RWPE2 (cell line): ENCODE results near the gene SCD5.

ENCODE experiments used
- ATAC-seq: fragments of 200-7000 bp; cut with Tn5 transposase; 3 replicates; pipeline ENCODE4 v1.9.1; 2021; ENCODE audit warnings: low read depth
- DNase-seq: peaks from one replicate; pipeline ENCODE4 v3.0.0-alpha.2; 2020; ENCODE audit warnings: low spot score
- H3K27ac ChIP-seq: fragments of 450-650 bp; 2 replicates; pipeline ENCODE4 v1.5.1; 2017; ENCODE audit warnings: mild to moderate bottlenecking; ENCODE audit not compliant: poor library complexity, severe bottlenecking
- H3K27me3 ChIP-seq: fragments of 250-450 bp; sonication (Bioruptor Pico); 2 replicates; pipeline ENCODE4 v1.5.1; 2021; ENCODE audit warnings: mild to moderate bottlenecking, moderate library complexity; ENCODE audit not compliant: insufficient read depth, poor library complexity, severe bottlenecking
- H3K36me3 ChIP-seq: fragments of 250-450 bp; sonication (Bioruptor Pico); 2 replicates; pipeline ENCODE4 v1.5.1; 2020; ENCODE audit warnings: low read depth, mild to moderate bottlenecking, moderate library complexity
- H3K4me1 ChIP-seq: fragments of 250-450 bp; sonication (Bioruptor Pico); 2 replicates; pipeline ENCODE4 v1.5.1; 2021; ENCODE audit warnings: mild to moderate bottlenecking, moderate library complexity; ENCODE audit not compliant: insufficient read depth, poor library complexity, severe bottlenecking
- H3K4me3 ChIP-seq: fragments of 250-450 bp; sonication (Bioruptor Pico); 2 replicates; pipeline ENCODE4 v1.5.1; 2021; ENCODE audit warnings: mild to moderate bottlenecking, moderate library complexity; ENCODE audit not compliant: severe bottlenecking
- H3K9me3 ChIP-seq: fragments of 250-450 bp; sonication (Bioruptor Pico); 2 replicates; pipeline ENCODE4 v1.5.1; 2021; ENCODE audit warnings: mild to moderate bottlenecking, moderate library complexity; ENCODE audit not compliant: severe bottlenecking
- TF ChIP-seq, protein P1 (sequence below): fragments of 450-650 bp; IDR thresholded peaks from one replicate; pipeline ENCODE4 v1.5.1; 2017; ENCODE audit warnings: mild to moderate bottlenecking, moderate library complexity; ENCODE audit not compliant: poor library complexity, severe bottlenecking

Gene SCD5

GRCh38 chr4:82797405-82798111, 1.0 kb downstream of the SCD5 start:
- H3K4me3 ChIP-seq = peak overlapping the region; percentile 54
- DNase-seq = no peak
- H3K27me3 ChIP-seq = peaks cover 8% of the 10 kb centered on the region
- TF ChIP-seq, protein P1, sequence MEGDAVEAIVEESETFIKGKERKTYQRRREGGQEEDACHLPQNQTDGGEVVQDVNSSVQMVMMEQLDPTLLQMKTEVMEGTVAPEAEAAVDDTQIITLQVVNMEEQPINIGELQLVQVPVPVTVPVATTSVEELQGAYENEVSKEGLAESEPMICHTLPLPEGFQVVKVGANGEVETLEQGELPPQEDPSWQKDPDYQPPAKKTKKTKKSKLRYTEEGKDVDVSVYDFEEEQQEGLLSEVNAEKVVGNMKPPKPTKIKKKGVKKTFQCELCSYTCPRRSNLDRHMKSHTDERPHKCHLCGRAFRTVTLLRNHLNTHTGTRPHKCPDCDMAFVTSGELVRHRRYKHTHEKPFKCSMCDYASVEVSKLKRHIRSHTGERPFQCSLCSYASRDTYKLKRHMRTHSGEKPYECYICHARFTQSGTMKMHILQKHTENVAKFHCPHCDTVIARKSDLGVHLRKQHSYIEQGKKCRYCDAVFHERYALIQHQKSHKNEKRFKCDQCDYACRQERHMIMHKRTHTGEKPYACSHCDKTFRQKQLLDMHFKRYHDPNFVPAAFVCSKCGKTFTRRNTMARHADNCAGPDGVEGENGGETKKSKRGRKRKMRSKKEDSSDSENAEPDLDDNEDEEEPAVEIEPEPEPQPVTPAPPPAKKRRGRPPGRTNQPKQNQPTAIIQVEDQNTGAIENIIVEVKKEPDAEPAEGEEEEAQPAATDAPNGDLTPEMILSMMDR = no peak
- no peak overlapping the region for H3K27ac ChIP-seq
- no peak for ATAC-seq
- no peaks in the 10 kb centered on the region for H3K9me3 ChIP-seq
- no peaks in the 10 kb centered on the region for H3K36me3 ChIP-seq
- H3K4me1 ChIP-seq = peaks cover 2% of the 10 kb centered on the region

DNA sequence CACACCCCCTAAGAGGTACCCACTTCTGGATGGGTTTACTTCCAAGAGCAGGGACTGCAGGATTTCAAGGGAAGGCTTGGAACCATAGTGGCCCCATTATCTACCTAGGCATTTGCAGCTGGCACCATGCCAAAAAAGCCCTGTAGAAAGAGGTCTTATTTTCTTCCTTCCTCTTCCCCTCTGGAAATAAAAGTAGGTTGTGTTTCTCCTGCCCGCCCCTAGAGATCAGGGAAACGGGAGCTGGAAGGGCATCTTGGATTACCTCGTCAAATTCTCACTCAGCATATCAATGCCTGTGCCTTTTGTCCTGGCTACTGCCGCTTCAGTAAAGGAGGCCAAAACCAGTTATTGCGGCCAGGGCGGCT, 1.6 kb downstream of the SCD5 start:
- no peaks in the 10 kb centered on the region for H3K36me3 ChIP-seq
- H3K4me1 ChIP-seq = peaks cover 2% of the 10 kb centered on the region
- no peak for DNase-seq
- TF ChIP-seq, protein P1 = no peak
- ATAC-seq = no peak
- H3K27me3 ChIP-seq = peaks cover 8% of the 10 kb centered on the region
- no peaks in the 10 kb centered on the region for H3K9me3 ChIP-seq
- H3K27ac ChIP-seq = no peak overlapping the region
- H3K4me3 ChIP-seq = no peak overlapping the region

DNA sequence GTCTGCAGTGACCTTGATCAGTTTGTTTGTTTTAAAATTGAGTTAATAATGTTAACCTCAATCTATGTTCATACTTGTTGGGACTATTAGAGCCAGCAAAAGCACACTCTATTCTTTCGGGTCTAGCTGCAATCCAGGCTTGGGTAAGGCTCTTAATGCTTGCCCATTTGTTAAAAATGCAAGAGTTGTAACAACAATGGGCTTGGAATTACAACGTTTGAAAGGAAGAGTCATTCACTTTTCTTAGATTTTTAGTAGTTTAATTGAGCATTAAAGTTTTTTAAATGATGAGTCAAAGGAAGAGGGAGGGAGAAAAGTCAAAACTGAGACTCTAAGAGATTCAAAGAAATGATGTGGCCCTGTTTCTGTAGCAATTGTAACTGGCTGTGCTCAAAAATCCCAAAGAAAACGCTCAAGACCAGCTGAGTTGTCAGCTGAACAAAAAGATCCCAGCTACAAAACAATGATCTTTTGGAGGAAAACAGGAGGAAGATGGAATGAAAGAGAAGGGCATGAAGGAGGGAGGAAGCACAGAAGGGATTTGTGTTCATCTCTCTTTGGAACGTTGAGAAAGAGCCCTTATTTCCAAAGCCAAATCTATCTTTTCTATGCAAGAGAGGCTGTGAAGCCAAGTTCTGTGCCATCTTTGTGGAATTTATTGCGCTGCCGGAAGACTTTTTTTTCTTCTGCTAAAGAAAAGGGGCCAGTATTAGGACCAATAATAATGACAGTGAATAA, 5.5 kb downstream of the SCD5 start:
- H3K9me3 ChIP-seq = no peaks in the 10 kb centered on the region
- no peaks in the 10 kb centered on the region for H3K27me3 ChIP-seq
- H3K4me3 ChIP-seq = no peak overlapping the region
- H3K27ac ChIP-seq = no peak overlapping the region
- H3K4me1 ChIP-seq = peaks cover 2% of the 10 kb centered on the region
- no peaks in the 10 kb centered on the region for H3K36me3 ChIP-seq
- DNase-seq (no peak), ATAC-seq (no peak)
- TF ChIP-seq, protein P1 = no peak

GRCh38 chr4:82791179-82791578, 7.4 kb downstream of the SCD5 start:
- ATAC-seq = no peak
- Histone ChIP-seq H3K9me3 (no peaks in the 10 kb centered on the region), H3K27me3 (no peaks in the 10 kb centered on the region), H3K36me3 (no peaks in the 10 kb centered on the region), H3K4me1 (peaks cover 3% of the 10 kb centered on the region), H3K4me3 (no peak overlapping the region), H3K27ac (no peak overlapping the region)
- no peak for DNase-seq
- TF ChIP-seq, protein P1 = no peak
